Superior temporal gyrus (tissue), 1 donor: ENCODE results near the gene ZNF335.
"Not testable (repeated sequence)": the region's sequence is repeated elsewhere in the genome, so short reads cannot be mapped to it uniquely, and the experiment has no call there.

Source experiments
- DNase-seq: peaks from one replicate; pipeline ENCODE4 v3.0.0-alpha.2; 2016; ENCODE audit errors: extremely low spot score

Gene ZNF335

DNA sequence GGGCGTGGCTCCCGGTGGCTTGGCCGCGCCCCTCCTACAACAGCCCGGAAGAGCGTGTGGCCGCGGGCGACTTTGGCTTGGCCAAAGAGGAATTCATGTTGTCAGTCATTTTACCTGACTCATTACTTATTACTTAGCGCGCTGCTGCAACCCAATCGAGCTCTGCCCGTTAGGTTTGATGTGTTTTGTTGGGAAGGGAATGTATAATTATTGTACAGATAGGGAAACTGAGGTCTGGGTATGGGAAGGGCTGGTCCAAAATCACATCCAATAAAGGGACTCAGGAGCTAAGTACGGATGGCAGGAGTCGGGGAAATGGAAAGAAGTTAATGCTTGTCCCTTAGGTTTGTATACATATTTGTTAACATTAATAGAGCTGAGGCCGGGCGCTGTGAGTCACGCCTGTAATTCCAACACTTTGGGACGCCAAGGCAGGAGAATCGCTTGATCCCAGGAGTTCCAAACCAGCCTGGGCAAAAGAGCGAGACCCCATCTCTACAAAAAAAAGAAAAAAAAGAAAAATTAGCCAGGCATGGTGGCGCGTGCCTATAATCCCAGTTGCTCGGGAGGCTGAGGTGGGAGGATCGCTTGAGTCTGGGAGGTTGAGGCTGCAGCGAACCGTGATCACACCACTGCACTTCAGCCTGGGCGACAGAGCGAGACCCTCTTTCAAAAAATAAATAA, 639 bp upstream of the ZNF335 start:
- no peak for DNase-seq

DNA sequence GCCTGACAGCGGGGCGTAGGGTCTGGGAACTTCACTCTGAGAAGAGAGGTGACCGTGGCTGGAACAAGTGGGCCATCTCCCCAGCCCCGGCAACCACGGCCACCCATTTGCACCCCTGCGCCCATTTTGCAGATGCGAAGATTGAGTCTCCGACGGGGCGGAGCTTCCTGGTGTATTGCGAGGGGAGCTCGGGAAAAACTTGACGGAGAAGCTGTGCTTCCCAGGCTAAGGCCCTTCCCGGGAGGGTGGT, 653 bp downstream of the ZNF335 start:
- DNase-seq: no peak

DNA sequence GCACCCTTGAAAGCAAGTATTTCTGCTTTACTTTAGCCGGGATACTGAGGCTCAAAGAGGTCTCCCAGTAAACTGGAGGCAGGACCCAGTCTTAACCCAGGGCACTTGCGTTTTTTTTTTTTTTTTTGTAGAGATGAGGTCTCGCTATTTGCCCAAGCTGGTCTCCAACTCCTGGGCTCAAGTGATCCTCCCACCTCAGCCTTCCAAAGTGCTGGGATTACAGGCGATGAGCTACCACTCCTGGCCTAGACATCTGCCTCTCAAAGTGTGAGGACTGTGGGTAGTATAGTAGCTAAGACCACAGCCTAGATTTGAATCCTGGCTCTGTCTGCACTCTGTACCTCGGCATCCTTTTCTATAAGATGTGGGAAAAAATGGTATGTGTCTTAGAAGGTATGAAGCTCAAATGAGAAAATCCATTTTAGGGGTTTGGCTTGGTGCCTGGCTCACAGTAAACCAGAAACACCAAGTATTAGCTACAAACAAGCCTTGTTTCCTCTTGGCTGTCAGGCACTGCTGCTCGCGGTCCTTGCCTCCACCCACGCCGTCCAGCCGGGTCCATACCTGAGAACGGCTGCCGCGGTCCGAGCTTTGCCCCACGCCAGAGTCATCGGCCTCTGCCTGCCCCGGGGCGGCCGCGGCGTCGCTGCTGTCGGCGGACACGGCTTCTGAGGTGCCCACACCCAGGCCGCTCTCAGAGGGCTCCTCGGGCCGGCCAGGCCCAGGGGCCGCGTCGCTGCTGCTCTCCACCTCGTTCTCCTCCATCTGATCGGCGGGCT, 1.2 kb downstream of the ZNF335 start:
- no peak for DNase-seq

DNA sequence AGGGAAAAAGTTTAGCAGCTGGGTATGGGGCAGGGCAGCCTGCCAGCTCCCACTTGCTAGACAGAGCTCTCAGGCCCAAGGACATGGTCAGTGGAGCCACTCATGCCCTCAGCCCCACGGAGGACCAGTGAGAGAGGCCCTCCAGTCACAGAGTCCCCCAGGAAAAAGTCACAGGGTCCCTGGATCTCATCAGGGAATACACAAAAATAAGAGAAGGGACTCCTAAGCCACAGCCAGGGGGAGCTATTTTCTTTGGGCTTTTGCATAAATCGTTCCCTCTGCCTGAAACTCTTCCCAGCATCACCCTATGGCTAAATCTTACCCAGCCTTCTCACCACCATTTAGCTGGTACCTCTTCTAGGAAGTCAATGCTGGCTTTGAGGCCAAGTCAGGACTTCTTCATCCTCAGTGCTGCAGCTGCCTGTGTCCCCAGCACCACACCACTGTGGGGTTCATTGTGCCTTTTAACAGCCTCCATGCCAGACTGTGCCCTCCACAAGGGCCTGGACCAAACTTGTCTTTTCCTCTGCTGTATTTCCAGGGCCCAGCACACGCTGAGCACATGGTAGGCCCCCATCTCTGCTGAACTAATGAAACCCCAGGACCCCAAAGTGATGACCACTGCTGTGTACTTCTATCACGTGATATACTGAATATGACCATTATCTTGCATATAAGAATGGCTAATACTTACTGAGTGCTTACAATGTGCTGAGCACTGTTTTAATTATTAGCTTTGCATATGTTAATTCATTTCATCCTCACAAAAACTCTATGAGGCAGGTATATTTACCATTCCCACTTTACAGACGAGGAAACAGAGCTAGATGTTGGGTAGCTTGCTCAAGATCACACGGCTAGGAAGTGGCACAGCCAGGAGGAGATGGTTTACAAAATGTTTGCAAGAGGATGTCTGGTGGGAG, 2.0 kb downstream of the ZNF335 start:
- DNase-seq: peak; percentile 72

DNA sequence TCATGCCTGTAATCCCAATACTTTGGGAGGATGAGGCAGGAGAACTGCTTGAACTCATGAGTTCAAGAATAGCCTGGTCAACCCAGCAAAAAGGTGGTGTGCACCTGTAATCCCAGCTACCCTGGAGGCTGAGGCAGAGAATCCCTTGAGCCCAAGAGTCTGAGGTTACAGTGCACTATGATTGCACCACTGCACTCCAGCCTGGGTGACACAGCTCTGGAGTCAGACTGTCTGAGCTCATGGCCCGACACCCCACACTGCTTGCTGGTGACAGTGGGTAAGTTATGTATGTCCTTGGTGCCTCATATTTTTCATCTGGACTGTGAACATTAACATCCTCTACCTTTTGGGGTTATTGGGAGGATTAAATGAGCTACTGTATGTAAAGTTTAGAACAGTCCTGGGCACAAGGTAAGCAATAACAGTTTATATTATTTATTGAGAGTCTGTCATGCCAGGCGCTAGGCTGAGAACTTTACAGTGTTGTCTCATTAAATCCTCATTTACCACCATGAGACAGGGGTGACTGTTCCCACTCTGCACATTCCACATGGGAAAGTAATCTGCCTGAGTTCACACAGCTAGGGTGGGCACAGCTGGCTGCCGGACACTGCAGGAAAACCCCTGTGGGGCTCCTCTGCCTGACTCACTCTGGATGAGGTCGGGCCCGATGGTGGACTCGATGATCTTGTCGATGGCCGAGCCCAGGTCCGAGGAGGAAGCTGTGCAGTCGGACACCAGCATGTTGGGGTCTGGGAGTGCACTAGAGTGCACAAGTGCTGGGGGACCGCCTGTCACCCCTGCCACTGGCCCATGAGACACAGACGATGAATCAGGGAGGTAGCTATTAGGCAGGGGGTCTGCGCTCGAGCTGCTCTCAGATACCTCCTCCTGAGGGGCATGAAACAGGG, 2.9 kb downstream of the ZNF335 start:
- DNase-seq: no peak

DNA sequence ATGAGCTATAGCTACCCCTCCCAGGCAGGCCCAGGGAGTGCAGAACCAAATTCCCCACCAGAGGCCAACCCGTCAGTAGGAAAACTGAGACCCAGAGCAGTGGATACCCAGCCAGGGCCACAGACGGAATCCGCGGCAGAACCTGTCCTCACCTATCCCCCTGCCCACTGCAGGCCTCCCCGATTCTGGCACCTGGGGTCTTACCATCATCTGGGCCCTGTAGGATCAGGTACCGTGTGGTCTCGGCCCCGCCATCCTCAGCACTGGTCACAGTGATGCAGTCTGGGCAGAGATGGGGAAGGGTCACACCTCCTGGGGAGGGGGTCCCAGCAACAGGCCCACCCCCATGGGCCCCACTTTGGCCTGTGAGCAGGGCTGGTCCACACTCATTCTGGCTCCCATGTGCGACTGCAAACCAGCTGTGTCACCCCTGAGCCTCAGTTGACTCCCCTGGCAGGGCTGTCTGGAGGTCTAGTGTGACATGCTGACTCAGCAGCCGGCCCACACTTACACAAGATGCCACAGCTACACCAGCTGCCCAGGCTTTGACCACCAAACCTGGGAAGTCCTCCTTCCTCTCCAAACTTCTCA, 3.8 kb downstream of the ZNF335 start:
- DNase-seq: no peak

DNA sequence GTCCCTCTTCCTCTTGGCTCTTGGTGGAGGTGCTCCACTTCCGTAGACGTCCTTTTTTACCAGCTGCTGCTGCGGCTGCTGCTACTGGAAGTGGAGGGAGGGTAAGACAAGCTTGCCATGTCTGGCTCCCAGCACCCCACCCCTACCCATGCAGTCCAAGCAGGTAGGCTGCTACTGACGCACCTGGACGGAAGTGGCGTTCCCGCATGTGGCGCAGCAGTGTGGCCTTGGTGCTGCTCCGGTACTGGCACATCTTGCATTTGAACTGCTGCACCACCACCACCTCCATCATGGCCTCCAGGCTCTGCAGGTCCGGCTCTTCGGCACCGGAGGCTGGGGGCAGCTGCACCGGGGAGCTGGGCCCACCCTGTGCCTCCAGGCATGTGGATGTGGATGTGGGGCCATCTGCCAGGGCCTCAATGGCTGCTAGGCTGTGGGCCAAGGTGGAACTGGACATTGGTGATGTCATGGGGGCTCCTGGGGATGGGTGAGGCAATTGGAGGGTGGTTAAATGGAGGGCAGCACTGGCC, 4.4 kb downstream of the ZNF335 start:
- no peak for DNase-seq

DNA sequence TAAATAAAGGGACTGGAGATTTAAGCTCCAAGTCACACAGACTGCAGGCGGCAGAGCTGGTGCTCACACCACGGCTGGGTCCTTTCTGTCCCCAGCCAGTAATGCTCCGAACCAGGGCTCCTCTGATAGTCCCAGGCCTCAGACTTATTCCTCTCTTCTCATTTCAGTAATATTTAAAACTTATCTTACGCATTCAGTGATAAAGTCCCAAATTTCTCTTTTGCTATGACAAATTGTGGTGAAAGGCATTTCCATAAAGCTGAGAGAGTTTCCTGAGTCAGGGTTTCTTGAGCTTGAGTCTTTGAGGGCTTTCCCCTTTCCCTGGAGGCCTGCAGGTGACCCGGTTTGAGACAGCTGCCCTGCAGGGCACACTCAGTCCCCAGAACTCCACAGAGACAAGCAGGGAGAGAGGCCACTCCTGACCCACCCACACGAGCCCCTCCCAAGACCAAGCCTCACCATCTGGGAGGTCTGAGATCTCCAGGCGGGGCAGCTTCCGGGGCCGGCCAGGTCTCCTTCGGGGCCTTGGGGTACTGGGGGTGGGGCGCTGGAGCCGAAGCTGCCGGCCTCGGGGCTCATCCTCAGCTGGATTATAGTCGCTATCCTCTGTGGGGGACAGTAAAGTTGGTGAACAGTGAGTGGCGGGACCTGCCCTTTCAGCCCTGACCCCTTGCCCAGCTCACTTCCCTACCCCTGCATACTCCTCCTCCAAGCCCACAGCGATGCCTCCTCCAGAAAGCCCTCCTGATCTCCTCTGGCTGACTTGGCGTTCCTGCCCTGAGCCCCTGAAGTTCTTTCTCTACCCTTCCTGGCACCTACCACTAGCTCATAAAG, 6.6 kb downstream of the ZNF335 start:
- DNase-seq: no peak

DNA sequence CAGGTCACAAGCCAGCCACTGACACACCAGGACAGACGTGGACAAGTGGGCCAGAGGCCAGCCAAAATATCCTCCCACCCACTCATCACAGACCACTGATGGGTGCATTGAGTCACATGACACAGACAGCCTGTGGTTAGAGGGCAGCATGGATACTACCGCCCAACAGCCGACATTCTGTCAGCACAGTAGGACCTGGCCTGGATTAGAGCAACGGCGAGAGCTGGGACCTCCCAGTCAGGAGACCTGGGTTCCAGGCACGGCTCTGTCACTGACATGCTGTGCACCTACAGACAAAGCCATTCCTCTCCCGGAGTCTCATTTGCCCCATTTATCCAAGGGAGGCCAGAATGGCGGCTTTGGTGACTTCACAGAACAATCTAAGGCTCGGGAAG, 8.0 kb downstream of the ZNF335 start:
- DNase-seq: no peak

DNA sequence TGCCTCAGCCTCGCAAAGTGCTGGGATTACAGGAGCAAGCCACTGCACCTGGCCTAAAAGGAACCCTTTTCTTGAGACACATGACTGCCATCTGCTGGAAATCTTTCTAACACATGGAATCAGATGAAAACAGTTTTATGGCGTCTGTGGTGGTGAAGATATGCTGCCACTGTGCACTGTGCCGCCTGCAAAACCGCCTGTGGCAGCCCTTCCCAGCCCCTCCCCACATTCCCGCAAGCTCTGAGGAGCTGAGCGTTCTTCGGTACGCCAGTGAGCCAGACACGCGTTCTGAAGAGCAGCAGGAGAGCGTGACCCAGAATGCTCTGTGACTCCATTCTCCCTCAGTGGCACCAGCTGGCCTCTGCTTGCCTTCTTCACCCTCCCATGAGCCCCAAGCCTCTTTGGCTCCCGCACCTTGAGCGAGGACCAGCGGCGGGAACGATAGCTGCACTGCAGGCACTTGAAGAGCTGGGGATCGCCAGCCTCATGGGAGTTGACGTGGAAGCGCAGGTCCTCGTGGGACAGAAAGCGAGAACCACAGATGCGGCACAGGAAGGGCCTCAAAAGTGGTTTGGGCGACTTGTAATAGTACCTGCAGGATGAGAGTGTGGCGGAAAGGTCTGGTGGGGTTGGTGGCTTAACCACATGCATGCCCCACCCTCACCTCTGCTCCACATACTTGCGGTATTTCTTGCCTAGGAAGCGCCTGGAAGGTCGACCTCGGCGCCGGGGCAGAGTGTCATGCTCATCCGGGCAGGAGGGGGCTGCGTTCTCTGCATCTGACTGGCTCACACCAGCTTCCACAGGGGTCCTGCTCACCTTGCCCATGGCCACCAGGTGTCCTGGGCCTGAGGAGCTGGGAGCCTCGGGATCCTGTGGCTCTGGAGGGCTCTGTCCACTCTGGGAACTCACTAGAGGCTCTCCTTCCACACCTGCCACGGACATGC, 8.7 kb downstream of the ZNF335 start:
- peak; percentile 70 for DNase-seq

DNA sequence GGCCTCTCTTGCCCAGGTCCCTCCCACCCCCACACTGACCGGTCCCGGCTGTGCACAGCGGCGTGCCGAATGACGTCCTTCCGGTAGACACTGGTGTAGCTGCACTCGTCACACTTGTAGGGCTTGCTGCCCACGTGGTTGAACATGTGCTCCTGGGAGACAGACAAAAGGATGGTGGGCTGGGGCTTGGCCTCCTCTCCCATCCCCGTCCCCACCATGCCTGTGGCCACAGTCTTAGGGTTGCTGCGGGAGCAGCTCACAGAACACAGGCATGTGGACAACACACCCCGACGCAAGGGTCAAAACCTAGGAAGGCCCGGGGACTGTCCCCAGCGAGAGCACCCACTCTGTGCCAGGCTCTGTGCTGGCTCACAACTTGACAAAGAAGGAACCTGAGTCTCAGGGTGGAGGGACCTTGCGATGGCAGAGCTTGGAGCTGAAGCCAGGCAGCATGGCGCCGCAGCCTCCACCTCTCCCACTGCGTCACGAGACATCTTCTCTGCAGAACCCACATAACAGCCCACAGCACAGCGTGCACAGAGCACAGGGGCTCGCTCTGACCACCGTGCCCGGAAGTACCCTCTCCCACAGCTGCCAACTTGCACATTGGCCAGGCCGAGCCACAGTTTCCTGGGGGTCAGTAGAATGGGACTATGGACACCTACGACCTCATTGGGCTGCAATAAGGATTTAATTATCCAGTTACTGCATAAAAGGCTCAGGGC, 9.8 kb downstream of the ZNF335 start:
- no peak for DNase-seq

DNA sequence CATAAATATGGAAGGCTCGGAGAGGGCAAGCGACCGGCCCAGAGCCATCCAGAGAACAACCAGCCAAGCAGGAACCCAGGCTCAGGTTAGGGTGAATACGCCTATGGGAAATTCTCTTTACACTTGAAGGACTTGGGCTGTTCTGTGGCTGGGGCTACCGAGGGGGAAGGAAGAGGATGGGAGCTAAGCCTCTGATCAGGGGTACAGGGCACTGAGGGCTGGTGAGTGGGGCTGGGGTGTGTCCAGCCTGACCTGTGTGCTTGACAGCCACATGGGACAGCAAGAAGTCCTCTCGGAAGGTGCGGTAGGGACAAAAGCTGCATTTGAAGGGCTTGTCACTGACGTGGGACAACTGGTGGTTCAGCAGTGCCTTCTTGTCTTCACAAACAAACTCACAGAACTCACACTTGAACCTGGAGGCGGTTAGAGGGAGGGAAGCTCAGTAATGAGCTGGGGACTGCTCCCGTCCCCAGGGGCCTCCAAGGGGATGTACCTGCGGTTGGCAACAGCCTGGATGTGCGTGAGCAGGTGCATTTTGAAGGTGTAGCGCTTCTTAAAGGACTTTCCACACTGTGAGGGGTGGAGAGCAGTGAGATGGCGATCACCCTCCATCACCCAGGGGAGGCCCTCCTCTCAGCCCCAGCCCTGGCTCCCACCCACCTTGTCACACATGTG, 11.9 kb downstream of the ZNF335 start:
- no peak for DNase-seq

DNA sequence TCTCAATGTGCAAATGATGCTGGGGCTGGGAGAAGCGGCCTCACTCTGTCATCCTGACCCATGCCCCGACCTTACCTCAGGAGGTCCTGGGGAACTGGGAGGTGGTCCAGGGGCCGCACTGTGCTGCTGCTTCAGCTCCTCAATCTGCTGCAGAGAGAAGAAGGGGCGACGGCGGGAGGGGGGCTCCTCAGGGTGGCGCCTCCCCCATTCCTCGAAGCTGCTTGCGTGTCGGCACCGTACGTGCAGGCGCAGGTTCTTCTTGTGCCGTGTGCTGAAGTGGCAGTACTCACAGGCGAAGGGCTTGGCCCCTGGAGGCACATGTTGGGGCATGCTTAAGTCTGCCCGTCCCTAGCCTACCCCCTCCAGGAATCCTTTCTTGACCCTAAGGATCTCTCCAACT, 12.9 kb downstream of the ZNF335 start:
- no peak for DNase-seq

DNA sequence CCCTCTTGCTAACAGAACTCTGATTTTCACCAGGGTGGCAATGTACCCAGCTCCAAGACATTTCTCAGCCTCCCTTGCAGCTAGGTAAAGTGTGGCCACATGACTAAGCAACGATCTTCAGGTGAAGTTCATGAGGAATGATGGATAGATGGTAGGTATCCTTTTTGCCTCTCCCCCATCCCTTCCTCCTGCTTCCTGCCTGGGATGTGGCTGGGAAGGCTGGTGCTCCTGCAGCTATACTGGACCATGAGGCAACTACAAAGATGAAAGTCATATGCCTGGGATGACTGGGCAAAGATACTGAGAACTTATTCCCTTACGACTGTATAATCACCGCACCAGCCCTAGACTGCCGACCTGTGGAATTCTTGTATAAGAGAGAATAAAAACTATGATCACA, 13.4 kb downstream of the ZNF335 start:
- DNase-seq: no peak

DNA sequence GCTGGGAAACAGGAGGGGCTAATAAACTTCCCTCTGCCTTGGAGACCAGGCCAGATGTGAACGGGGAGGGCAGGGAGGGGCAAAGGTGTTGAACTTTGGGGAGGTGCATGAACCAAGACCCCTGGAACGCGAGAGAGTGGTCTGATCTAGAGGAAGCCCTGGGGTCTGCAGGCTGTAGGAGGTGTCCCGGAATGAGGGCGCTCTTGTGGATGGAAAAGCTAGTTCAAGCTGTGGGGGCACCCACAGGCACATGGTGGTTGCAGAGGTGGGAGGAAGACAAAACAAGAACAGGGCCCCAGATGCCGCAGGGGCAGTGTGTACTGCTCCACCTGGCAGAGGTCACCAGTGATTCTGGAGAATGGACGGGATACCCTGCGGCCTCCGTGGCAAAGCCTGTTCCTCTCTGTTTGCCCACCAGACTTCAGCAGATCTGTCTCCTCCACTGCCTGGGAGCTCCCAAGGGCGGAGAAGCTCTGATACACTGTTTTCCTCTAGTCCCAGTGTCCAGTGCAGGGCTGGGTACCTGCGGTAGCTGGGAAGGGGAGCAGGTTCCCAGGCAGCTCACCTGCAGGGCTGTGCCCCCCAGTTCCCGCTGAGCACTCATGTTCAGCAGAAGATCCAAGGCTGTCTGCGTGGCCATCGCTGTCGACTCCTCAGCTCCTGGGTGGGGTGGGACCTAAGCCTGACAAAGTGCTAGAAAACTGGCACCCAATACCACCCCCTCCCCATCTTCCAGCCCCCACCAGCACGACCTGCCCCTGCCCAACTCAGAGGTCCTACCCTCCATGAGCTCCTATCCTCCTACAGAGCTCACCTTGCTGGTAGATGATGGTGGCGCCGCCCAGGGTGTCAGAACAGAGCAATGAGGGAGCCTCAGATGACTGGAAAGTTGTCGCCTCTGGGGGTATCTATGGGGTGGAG, 14.7 kb downstream of the ZNF335 start:
- DNase-seq: no peak

DNA sequence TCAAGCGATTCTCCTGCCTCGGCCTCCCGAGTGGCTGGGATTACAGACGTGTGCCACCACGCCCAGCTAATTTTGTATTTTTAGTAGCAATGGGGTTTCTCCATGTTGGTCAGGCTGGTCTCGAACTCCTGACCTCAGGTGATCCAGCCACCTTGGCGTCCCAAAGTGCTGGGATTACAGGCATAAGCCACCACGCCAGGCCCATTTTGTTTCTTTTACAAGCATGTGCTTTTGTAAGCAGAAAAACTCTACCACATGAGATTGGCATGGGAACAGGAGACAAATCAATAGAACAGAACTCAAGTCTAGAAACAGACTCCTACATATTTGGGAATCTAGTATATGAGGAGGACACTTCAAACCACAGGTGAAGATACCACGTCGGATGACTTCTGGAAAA, 15.7 kb downstream of the ZNF335 start:
- DNase-seq: not testable (repeated sequence)

DNA sequence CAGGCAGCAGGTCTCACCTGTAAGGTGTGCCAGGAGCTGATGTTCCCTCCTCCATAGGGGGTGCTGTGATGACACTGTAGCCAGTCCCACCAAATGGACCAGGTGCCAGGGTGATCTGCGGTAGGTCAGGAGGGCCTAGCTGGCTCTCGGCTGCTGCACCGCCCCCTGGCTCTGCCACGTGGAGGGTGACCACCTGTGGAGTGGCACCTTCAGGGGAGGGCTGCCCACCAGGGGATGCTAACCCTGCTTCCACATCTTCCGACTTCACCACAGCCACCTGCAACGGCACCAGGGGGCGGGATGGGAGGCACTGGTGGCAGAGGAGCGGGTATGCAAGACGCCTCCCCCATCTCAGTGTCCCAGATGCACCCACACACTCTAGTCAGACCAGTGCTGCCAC, 18.3 kb downstream of the ZNF335 start:
- DNase-seq: no peak
